GM23338 (cell line): ENCODE data around the gene CAPN1.

Source experiments
- CREB1 ChIP-seq: fragments of 250-450 bp; sonication (Bioruptor Pico); IDR thresholded peaks from 2 replicates; pipeline ENCODE4 v1.5.0; 2020; ENCODE audit warnings: low read depth, mild to moderate bottlenecking, moderate library complexity
- CTCF ChIP-seq, 2 experiments: fragments of 200-600 bp in 1 of 2; sonication (generic) in 1 of 2; conservative IDR thresholded peaks; 2 replicates each; pipeline versions ENCODE4 v1.5.1 to v1.6.1; 2016 to 2017; ENCODE audit warnings: antibody characterized with exemption in 2 of 2, low read depth in 2 of 2, mild to moderate bottlenecking in 2 of 2, moderate library complexity in 1 of 2
- ETS1 ChIP-seq: IDR thresholded peaks from 2 replicates; pipeline ENCODE4 v1.6.1; 2016; ENCODE audit warnings: antibody characterized with exemption
- EZH2 ChIP-seq: fragments of 200-600 bp; sonication (generic); IDR thresholded peaks from one replicate; pipeline ENCODE4 v1.8.0; 2017; ENCODE audit warnings: antibody characterized with exemption, mild to moderate bottlenecking, low read depth; ENCODE audit not compliant: unreplicated experiment
- EZH2phosphoT487 ChIP-seq: fragments of 200-600 bp; sonication (generic); IDR thresholded peaks from one replicate; pipeline ENCODE4 v1.8.1; 2018; ENCODE audit warnings: antibody characterized with exemption; ENCODE audit not compliant: unreplicated experiment
- JUNB ChIP-seq: IDR thresholded peaks from one replicate; pipeline ENCODE4 v1.6.1; 2016; ENCODE audit warnings: antibody characterized with exemption; ENCODE audit not compliant: unreplicated experiment
- NANOG ChIP-seq: IDR thresholded peaks from 2 replicates; pipeline ENCODE4 v1.6.1; 2016; ENCODE audit warnings: antibody characterized with exemption, borderline replicate concordance
- POLR2AphosphoS5 ChIP-seq: IDR thresholded peaks from 2 replicates; pipeline ENCODE4 v1.6.1; 2016; ENCODE audit warnings: antibody characterized with exemption, low read depth
- REST ChIP-seq: IDR thresholded peaks from one replicate; pipeline ENCODE4 v1.6.1; 2018; ENCODE audit warnings: antibody characterized with exemption; ENCODE audit not compliant: unreplicated experiment
- ZNF331 ChIP-seq: fragments of 250-450 bp; sonication (Bioruptor Pico); IDR thresholded peaks from 2 replicates; pipeline ENCODE4 v1.5.0; 2020; ENCODE audit warnings: low read depth, mild to moderate bottlenecking, moderate library complexity

DNA sequence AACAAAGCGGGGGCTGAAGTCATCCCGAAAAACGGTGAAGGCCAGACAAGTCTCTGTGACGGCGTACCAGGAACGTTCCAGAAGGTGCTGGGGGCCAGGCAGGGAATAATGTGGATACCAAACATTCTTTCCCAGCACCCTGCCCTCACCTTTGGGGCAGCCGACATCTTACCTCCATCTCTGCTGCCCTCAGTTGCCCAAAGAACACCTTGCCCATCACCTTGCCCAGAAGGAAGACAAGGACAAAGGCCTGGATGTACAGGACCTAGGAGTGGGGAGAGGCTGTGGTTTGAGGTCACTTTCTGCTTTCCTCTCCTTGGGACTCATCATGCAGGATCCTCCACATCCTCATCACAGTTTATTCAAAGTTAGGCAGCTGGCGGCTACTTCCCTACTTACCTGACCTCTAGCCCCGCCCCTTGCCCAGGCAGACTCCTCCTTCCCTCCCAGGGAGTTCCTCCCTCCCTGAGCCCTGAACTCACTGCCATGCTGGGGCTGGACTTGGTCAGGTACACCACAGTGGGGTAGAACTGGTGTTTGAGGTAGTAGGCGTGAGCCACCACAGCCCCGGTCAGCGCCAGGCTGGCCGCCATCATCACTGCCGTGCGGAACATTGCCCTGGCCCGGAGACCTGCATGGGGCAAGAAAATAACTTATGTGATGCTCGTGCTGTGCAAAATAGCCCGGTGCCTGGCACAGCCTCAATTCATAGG is 48.6 kb upstream of the CAPN1 start:
- TF ChIP-seq CTCF (conservative IDR thresholded peaks at IDR 0.05; ENCODE audit: low read depth in 2 of 2) (no peak), POLR2AphosphoS5 (no peak), EZH2phosphoT487 (no peak), JUNB (no peak), EZH2 (no peak), CREB1 (CRISPR knock-in tag) (no peak), ETS1 (no peak), NANOG (no peak), REST (no peak), ZNF331 (CRISPR knock-in tag) (no peak)
